ENCODE results near the gene EEPD1.
"Not testable (repeated sequence)": the region's sequence is repeated elsewhere in the genome, so short reads cannot be mapped to it uniquely, and the experiment has no call there.

The EEPD1 gene

GRCh38 chr7:36318116-36318515 lies 165.1 kb downstream of the EEPD1 start:
- H3K4me3 ChIP-seq (ENCODE audit: low read depth in 1 of 5, low read length in 5 of 5), result no peak overlapping the region
- H3K27me3 ChIP-seq (ENCODE audit: control insufficient read depth in 5 of 5, insufficient read depth in 4 of 5, low read length in 5 of 5), result no peaks in the 10 kb centered on the region
- H3K36me3 ChIP-seq (ENCODE audit: control insufficient read depth in 5 of 5, insufficient read depth in 5 of 5, low read length in 5 of 5), result no peaks in the 10 kb centered on the region
- H3K4me1 ChIP-seq (ENCODE audit: control insufficient read depth in 5 of 5, insufficient read depth in 5 of 5, low read length in 5 of 5), result peaks cover 0 to 8% (median 4%) of the 10 kb centered on the region in 5 donors
- no peaks in the 10 kb centered on the region for H3K9me3 ChIP-seq (ENCODE audit: control insufficient read depth in 5 of 5, low read length in 5 of 5)
- no peak overlapping the region for H3K9ac ChIP-seq (ENCODE audit: low read length in 5 of 5)
- H3K27ac ChIP-seq (ENCODE audit: low read depth, low read length), result no peak overlapping the region

- H3K36me3 ChIP-seq (ENCODE audit: control insufficient read depth in 5 of 5, insufficient read depth in 5 of 5, low read length in 5 of 5); H3K4me1 ChIP-seq (ENCODE audit: control insufficient read depth in 5 of 5, insufficient read depth in 5 of 5, low read length in 5 of 5); H3K9ac ChIP-seq (ENCODE audit: low read length in 5 of 5); H3K27ac ChIP-seq (ENCODE audit: low read depth, low read length); H3K9me3 ChIP-seq (ENCODE audit: control insufficient read depth in 5 of 5, low read length in 5 of 5); H3K27me3 ChIP-seq (ENCODE audit: control insufficient read depth in 5 of 5, insufficient read depth in 4 of 5, low read length in 5 of 5); H3K4me3 ChIP-seq (ENCODE audit: low read depth in 1 of 5, low read length in 5 of 5): not testable (repeated sequence)
Observed at GRCh38 chr7:36321284-36321683, 168.2 kb downstream of the EEPD1 start.

GRCh38 chr7:36336390-36336789 lies 183.3 kb downstream of the EEPD1 start:
- no peaks in the 10 kb centered on the region for H3K4me1 ChIP-seq (ENCODE audit: control insufficient read depth in 5 of 5, insufficient read depth in 5 of 5, low read length in 5 of 5)
- no peak overlapping the region for H3K4me3 ChIP-seq (ENCODE audit: low read depth in 1 of 5, low read length in 5 of 5)
- H3K9ac ChIP-seq (ENCODE audit: low read length in 5 of 5), result no peak overlapping the region
- no peaks in the 10 kb centered on the region for H3K36me3 ChIP-seq (ENCODE audit: control insufficient read depth in 5 of 5, insufficient read depth in 5 of 5, low read length in 5 of 5)
- H3K9me3 ChIP-seq (ENCODE audit: control insufficient read depth in 5 of 5, low read length in 5 of 5), result no peaks in the 10 kb centered on the region
- no peaks in the 10 kb centered on the region for H3K27me3 ChIP-seq (ENCODE audit: control insufficient read depth in 5 of 5, insufficient read depth in 4 of 5, low read length in 5 of 5)
- no peak overlapping the region for H3K27ac ChIP-seq (ENCODE audit: low read depth, low read length)

GRCh38 chr7:36338256-36338655 lies 185.2 kb downstream of the EEPD1 start:
- no peak overlapping the region for H3K27ac ChIP-seq (ENCODE audit: low read depth, low read length)
- H3K9ac ChIP-seq (ENCODE audit: low read length in 5 of 5), result no peak overlapping the region
- no peaks in the 10 kb centered on the region for H3K27me3 ChIP-seq (ENCODE audit: control insufficient read depth in 5 of 5, insufficient read depth in 4 of 5, low read length in 5 of 5)
- H3K36me3 ChIP-seq (ENCODE audit: control insufficient read depth in 5 of 5, insufficient read depth in 5 of 5, low read length in 5 of 5), result no peaks in the 10 kb centered on the region
- no peaks in the 10 kb centered on the region for H3K9me3 ChIP-seq (ENCODE audit: control insufficient read depth in 5 of 5, low read length in 5 of 5)
- no peaks in the 10 kb centered on the region for H3K4me1 ChIP-seq (ENCODE audit: control insufficient read depth in 5 of 5, insufficient read depth in 5 of 5, low read length in 5 of 5)
- no peak overlapping the region for H3K4me3 ChIP-seq (ENCODE audit: low read depth in 1 of 5, low read length in 5 of 5)

- Histone ChIP-seq H3K9ac (ENCODE audit: low read length in 5 of 5) (no peak overlapping the region), H3K27me3 (ENCODE audit: control insufficient read depth in 5 of 5, insufficient read depth in 4 of 5, low read length in 5 of 5) (no peaks in the 10 kb centered on the region), H3K4me1 (ENCODE audit: control insufficient read depth in 5 of 5, insufficient read depth in 5 of 5, low read length in 5 of 5) (no peaks in the 10 kb centered on the region), H3K4me3 (ENCODE audit: low read depth in 1 of 5, low read length in 5 of 5) (no peak overlapping the region), H3K27ac (ENCODE audit: low read depth, low read length) (no peak overlapping the region), H3K9me3 (ENCODE audit: control insufficient read depth in 5 of 5, low read length in 5 of 5) (no peaks in the 10 kb centered on the region), H3K36me3 (ENCODE audit: control insufficient read depth in 5 of 5, insufficient read depth in 5 of 5, low read length in 5 of 5) (no peaks in the 10 kb centered on the region)
Observed at GRCh38 chr7:36343548-36343947, 190.5 kb downstream of the EEPD1 start.

GRCh38 chr7:36344622-36345021 lies 191.6 kb downstream of the EEPD1 start:
- Histone ChIP-seq H3K9me3 (ENCODE audit: control insufficient read depth in 5 of 5, low read length in 5 of 5) (no peaks in the 10 kb centered on the region), H3K27me3 (ENCODE audit: control insufficient read depth in 5 of 5, insufficient read depth in 4 of 5, low read length in 5 of 5) (no peaks in the 10 kb centered on the region), H3K4me1 (ENCODE audit: control insufficient read depth in 5 of 5, insufficient read depth in 5 of 5, low read length in 5 of 5) (no peaks in the 10 kb centered on the region), H3K4me3 (ENCODE audit: low read depth in 1 of 5, low read length in 5 of 5) (no peak overlapping the region), H3K36me3 (ENCODE audit: control insufficient read depth in 5 of 5, insufficient read depth in 5 of 5, low read length in 5 of 5) (no peaks in the 10 kb centered on the region), H3K27ac (ENCODE audit: low read depth, low read length) (no peak overlapping the region), H3K9ac (ENCODE audit: low read length in 5 of 5) (no peak overlapping the region)

- Histone ChIP-seq H3K27ac (ENCODE audit: low read depth, low read length) (no peak overlapping the region), H3K4me3 (ENCODE audit: low read depth in 1 of 5, low read length in 5 of 5) (no peak overlapping the region), H3K27me3 (ENCODE audit: control insufficient read depth in 5 of 5, insufficient read depth in 4 of 5, low read length in 5 of 5) (no peaks in the 10 kb centered on the region), H3K36me3 (ENCODE audit: control insufficient read depth in 5 of 5, insufficient read depth in 5 of 5, low read length in 5 of 5) (no peaks in the 10 kb centered on the region), H3K9me3 (ENCODE audit: control insufficient read depth in 5 of 5, low read length in 5 of 5) (no peaks in the 10 kb centered on the region), H3K4me1 (ENCODE audit: control insufficient read depth in 5 of 5, insufficient read depth in 5 of 5, low read length in 5 of 5) (no peaks in the 10 kb centered on the region), H3K9ac (ENCODE audit: low read length in 5 of 5) (no peak overlapping the region)
Observed at GRCh38 chr7:36346260-36346831, 193.3 kb downstream of the EEPD1 start.

GRCh38 chr7:36348256-36348655 lies 195.2 kb downstream of the EEPD1 start:
- no peak overlapping the region for H3K4me3 ChIP-seq (ENCODE audit: low read depth in 1 of 5, low read length in 5 of 5)
- no peaks in the 10 kb centered on the region for H3K9me3 ChIP-seq (ENCODE audit: control insufficient read depth in 5 of 5, low read length in 5 of 5)
- H3K36me3 ChIP-seq (ENCODE audit: control insufficient read depth in 5 of 5, insufficient read depth in 5 of 5, low read length in 5 of 5), result no peaks in the 10 kb centered on the region
- H3K27ac ChIP-seq (ENCODE audit: low read depth, low read length), result no peak overlapping the region
- no peaks in the 10 kb centered on the region for H3K4me1 ChIP-seq (ENCODE audit: control insufficient read depth in 5 of 5, insufficient read depth in 5 of 5, low read length in 5 of 5)
- no peaks in the 10 kb centered on the region for H3K27me3 ChIP-seq (ENCODE audit: control insufficient read depth in 5 of 5, insufficient read depth in 4 of 5, low read length in 5 of 5)
- H3K9ac ChIP-seq (ENCODE audit: low read length in 5 of 5), result no peak overlapping the region

- no peak overlapping the region for H3K9ac ChIP-seq (ENCODE audit: low read length in 5 of 5)
- no peaks in the 10 kb centered on the region for H3K27me3 ChIP-seq (ENCODE audit: control insufficient read depth in 5 of 5, insufficient read depth in 4 of 5, low read length in 5 of 5)
- no peaks in the 10 kb centered on the region for H3K36me3 ChIP-seq (ENCODE audit: control insufficient read depth in 5 of 5, insufficient read depth in 5 of 5, low read length in 5 of 5)
- H3K4me1 ChIP-seq (ENCODE audit: control insufficient read depth in 5 of 5, insufficient read depth in 5 of 5, low read length in 5 of 5), result no peaks in the 10 kb centered on the region
- no peaks in the 10 kb centered on the region for H3K9me3 ChIP-seq (ENCODE audit: control insufficient read depth in 5 of 5, low read length in 5 of 5)
- H3K4me3 ChIP-seq (ENCODE audit: low read depth in 1 of 5, low read length in 5 of 5), result no peak overlapping the region
- no peak overlapping the region for H3K27ac ChIP-seq (ENCODE audit: low read depth, low read length)
Observed at GRCh38 chr7:36348771-36349170, 195.7 kb downstream of the EEPD1 start.

GRCh38 chr7:36349626-36350025 lies 196.6 kb downstream of the EEPD1 start:
- no peaks in the 10 kb centered on the region for H3K36me3 ChIP-seq (ENCODE audit: control insufficient read depth in 5 of 5, insufficient read depth in 5 of 5, low read length in 5 of 5)
- no peak overlapping the region for H3K27ac ChIP-seq (ENCODE audit: low read depth, low read length)

More at GRCh38 chr7:36349626-36350025, 196.6 kb downstream of the EEPD1 start:
- Histone ChIP-seq H3K4me3 (ENCODE audit: low read depth in 1 of 5, low read length in 5 of 5) (no peak overlapping the region), H3K9me3 (ENCODE audit: control insufficient read depth in 5 of 5, low read length in 5 of 5) (no peaks in the 10 kb centered on the region), H3K27me3 (ENCODE audit: control insufficient read depth in 5 of 5, insufficient read depth in 4 of 5, low read length in 5 of 5) (no peaks in the 10 kb centered on the region), H3K9ac (ENCODE audit: low read length in 5 of 5) (no peak overlapping the region), H3K4me1 (ENCODE audit: control insufficient read depth in 5 of 5, insufficient read depth in 5 of 5, low read length in 5 of 5) (no peaks in the 10 kb centered on the region)
